SKM-1 treated with dmso at 0.1 percent for 144 hours (cell line): ENCODE results near the gene CLMP.

Source experiments
- DNase-seq: peaks from one replicate; lab custom pipeline; 2025; ENCODE audit not compliant: unreplicated experiment; lab: John Stamatoyannopoulos, UW

The CLMP gene

GRCh38 chr11:123195188-123196059 lies at the start of gene CLMP:
TSS of gene CLMP (minus strand) at chr11:123195248. CDS start at chr11:123194940, 308 bp downstream.
- DNase-seq = no peak

GRCh38 chr11:123241874-123242543 lies 47.0 kb upstream of the CLMP start:
- no peak for DNase-seq

GRCh38 chr11:123241294-123241693 lies 46.2 kb upstream of the CLMP start:
- DNase-seq = no peak

GRCh38 chr11:123239191-123240150 lies 44.4 kb upstream of the CLMP start:
- DNase-seq = no peak

- DNase-seq = peak; percentile 11
Observed at GRCh38 chr11:123238297-123238696, 43.2 kb upstream of the CLMP start.

GRCh38 chr11:123236879-123237278 lies 41.8 kb upstream of the CLMP start:
- no peak for DNase-seq

- DNase-seq = no peak
Observed at GRCh38 chr11:123235656-123236261, 40.7 kb upstream of the CLMP start.

GRCh38 chr11:123235117-123235655 lies 40.1 kb upstream of the CLMP start:
- peak; percentile 22 for DNase-seq

- DNase-seq = no peak
Observed at GRCh38 chr11:123233975-123234334, 38.9 kb upstream of the CLMP start.

GRCh38 chr11:123233280-123233974 lies 38.4 kb upstream of the CLMP start:
- no peak for DNase-seq

GRCh38 chr11:123231777-123232176 lies 36.7 kb upstream of the CLMP start:
- DNase-seq = no peak

GRCh38 chr11:123231256-123231655 lies 36.2 kb upstream of the CLMP start:
- no peak for DNase-seq

GRCh38 chr11:123230346-123230745 lies 35.3 kb upstream of the CLMP start:
- DNase-seq = no peak

- no peak for DNase-seq
Observed at GRCh38 chr11:123228496-123229163, 33.6 kb upstream of the CLMP start.

- no peak for DNase-seq
Observed at GRCh38 chr11:123227763-123228495, 32.9 kb upstream of the CLMP start.

- DNase-seq = no peak
Observed at GRCh38 chr11:123221584-123221983, 26.5 kb upstream of the CLMP start.

GRCh38 chr11:123221096-123221561 lies 26.1 kb upstream of the CLMP start:
- no peak for DNase-seq

- DNase-seq = no peak
Observed at GRCh38 chr11:123219066-123219690, 24.1 kb upstream of the CLMP start.
